Stomach (tissue), 9 donors: ENCODE results near the gene COPS7A. TPM values are rescaled to one million over a fixed set of nuclear protein-coding genes. Genes with fewer than 3 reads are reported as not detected.

ENCODE experiments used
- DNase-seq, 2 donors: peaks; one replicate each; pipeline versions ENCODE4 v3.0.0 to v3.0.0-alpha.2; 2013 to 2019
- H3K27ac ChIP-seq, 5 donors: fragments of 200-600 bp in 4 of 5; sonication (generic) in 4 of 5; one replicate each; pipeline ENCODE4 v1.5.1; 2013 to 2019; ENCODE audit warnings: mild to moderate bottlenecking in 1 of 5, moderate library complexity in 1 of 5
- H3K27me3 ChIP-seq, 3 donors: fragments of 200-600 bp; sonication (generic); one replicate each; pipeline ENCODE4 v1.5.1; 2017 to 2019; ENCODE audit warnings: mixed run types in 1 of 3
- H3K36me3 ChIP-seq, 4 donors: fragments of 200-600 bp; sonication (generic); 1 replicate in 3 of 4; 2 replicates in 1 of 4; pipeline ENCODE4 v1.5.1; 2016 to 2019
- H3K4me1 ChIP-seq, 4 donors: fragments of 200-600 bp; sonication (generic); one replicate each; pipeline ENCODE4 v1.5.1; 2016 to 2019
- H3K4me3 ChIP-seq, 4 donors: fragments of 200-600 bp; sonication (generic) in 3 of 4; one replicate each; pipeline ENCODE4 v1.5.1; 2016 to 2019; ENCODE audit warnings: mild to moderate bottlenecking in 1 of 4
- H3K9me3 ChIP-seq, 4 donors: fragments of 200-600 bp; sonication (generic); one replicate each; pipeline ENCODE4 v1.5.1; 2016 to 2019
- CTCF ChIP-seq, 7 experiments: fragments of 450-650 bp in 4 of 7; fragments of 200-600 bp in 3 of 7; sonication (generic) in 3 of 7; IDR thresholded peaks; one replicate each; pipeline ENCODE4 v1.5.1; 2016 to 2019; ENCODE audit warnings: antibody characterized with exemption in 7 of 7, control low read depth in 2 of 7, mild to moderate bottlenecking in 1 of 7
- EP300 ChIP-seq: sonication (generic); formaldehyde crosslinking; IDR thresholded peaks from one replicate; pipeline ENCODE4 v1.6.1; 2017; ENCODE audit warnings: antibody characterized with exemption
- POLR2A ChIP-seq, 4 donors: fragments of 450-650 bp; IDR thresholded peaks; one replicate each; pipeline ENCODE4 v1.6.1; 2016; ENCODE audit warnings: antibody characterized with exemption in 4 of 4, control low read depth in 2 of 4, mild to moderate bottlenecking in 1 of 4, moderate library complexity in 1 of 4
- POLR2AphosphoS5 ChIP-seq, 3 donors: sonication (generic); formaldehyde crosslinking; IDR thresholded peaks; one replicate each; pipeline ENCODE4 v1.6.1; 2016; ENCODE audit warnings: antibody characterized with exemption in 3 of 3
- WGBS, 5 donors: extraction: QIAGEN DNeasy Blood & Tissue Kit in 3 of 5; methylation state at CpG; one replicate each; pipeline versions ENCODE4 v1.1.5 to v1.1.7; 2013 to 2018; 5-methylcytosine and 5-hydroxymethylcytosine counted together
- intact Hi-C: fragments of 100-400 bp; cut with DNase I; formaldehyde crosslinking; loops from one replicate; pipeline ENCODE4 v1.15.1; 2023; ENCODE audit warnings: low total_unique reads
- polyA plus RNA-seq, 3 donors: library from polyadenylated mRNA; stranded (reverse); fragments of 200-250 nt; gene quantifications; one replicate each; pipeline ENCODE4 v1.2.3, GENCODE V29; 2013
- total RNA-seq, 5 donors: library from RNA; depleted of rRNA; stranded (reverse); fragments of >200 nt; gene quantifications; one replicate each; pipeline versions ENCODE4 v1.1.0 to v1.2.3, GENCODE V29; 2014 to 2016
- donor health status: healthy with polysubstance abuse.
- donor health status: Bipolar disorder and iron deficiency.
- donor health status: healthy.

COPS7A gene
- total and polyA plus RNA-seq, 8 donors = 5.8 to 54.2 (median 39.0) TPM

GRCh38 chr12:6774499-6775062 is 50.7 kb downstream of the COPS7A start:
- Histone ChIP-seq H3K4me3 (peak overlapping the region in 3 of 4 donors; percentile 39 to 48 (median 41)), H3K4me1 (peaks cover 31 to 92% (median 80%) of the 10 kb centered on the region in 4 donors)
- 78 to 89% (median 81%) methylated on average over 15 of the region's 15 CpGs for WGBS, 5 donors

GRCh38 chr12:6775185-6776174 is 51.6 kb downstream of the COPS7A start:
- peaks cover 30 to 83% (median 72%) of the 10 kb centered on the region in 4 donors for H3K4me1 ChIP-seq
- 30 to 53% (median 44%) methylated on average over 16 of the region's 16 CpGs for WGBS, 5 donors
- intact Hi-C loops = no loop called here

More at GRCh38 chr12:6774499-6775062, 50.7 kb downstream of the COPS7A start:
- H3K36me3 ChIP-seq = peaks cover 11 to 21% (median 18%) of the 10 kb centered on the region in 4 donors
- peaks cover 0 to 38% (median 13%) of the 10 kb centered on the region in 3 donors for H3K27me3 ChIP-seq
- TF ChIP-seq EP300 (no peak), POLR2AphosphoS5 (IDR thresholded peaks at IDR 0.05) (peak in 1 of 3 donors; percentile 18), POLR2A (IDR thresholded peaks at IDR 0.05) (no peak), CTCF (IDR thresholded peaks at IDR 0.05) (no peak)
- peak overlapping the region in 4 of 5 donors; percentile 28 to 66 (median 59) for H3K27ac ChIP-seq
- DNase-seq = no peak
- no peaks in the 10 kb centered on the region for H3K9me3 ChIP-seq
- intact Hi-C loops = no loop called here

GRCh38 chr12:6777386-6777785 is 53.5 kb downstream of the COPS7A start:
- H3K4me1 ChIP-seq = peaks cover 24 to 64% (median 55%) of the 10 kb centered on the region in 4 donors

More at GRCh38 chr12:6775185-6776174, 51.6 kb downstream of the COPS7A start:
- DNase-seq = no peak
- Histone ChIP-seq H3K36me3 (peaks cover 2 to 12% (median 9%) of the 10 kb centered on the region in 4 donors), H3K27me3 (peaks cover 0 to 38% (median 13%) of the 10 kb centered on the region in 3 donors), H3K4me3 (no peak overlapping the region), H3K9me3 (no peaks in the 10 kb centered on the region), H3K27ac (peak overlapping the region in 4 of 5 donors; percentile 10 to 66 (median 59))
- TF ChIP-seq EP300 (no peak), POLR2AphosphoS5 (IDR thresholded peaks at IDR 0.05) (peak in 2 of 3 donors; percentile 22 to 45), CTCF (IDR thresholded peaks at IDR 0.05) (no peak), POLR2A (IDR thresholded peaks at IDR 0.05) (no peak)

More at GRCh38 chr12:6777386-6777785, 53.5 kb downstream of the COPS7A start:
- H3K36me3 ChIP-seq = no peaks in the 10 kb centered on the region
- H3K27ac ChIP-seq = peak overlapping the region in 1 of 5 donors; percentile 82
- H3K27me3 ChIP-seq = peaks cover 0 to 33% (median 13%) of the 10 kb centered on the region in 3 donors
- intact Hi-C loops = no loop called here
- no peak for DNase-seq
- H3K9me3 ChIP-seq = no peaks in the 10 kb centered on the region
- H3K4me3 ChIP-seq = no peak overlapping the region
- WGBS, 5 donors = 87 to 97% (median 95%) methylated on average over 5 of the region's 5 CpGs
- TF ChIP-seq CTCF (IDR thresholded peaks at IDR 0.05) = no peak
- no peak for TF ChIP-seq POLR2A (IDR thresholded peaks at IDR 0.05)
- TF ChIP-seq EP300 = no peak
- no peak for TF ChIP-seq POLR2AphosphoS5 (IDR thresholded peaks at IDR 0.05)
